Kidney tubule cell (primary cell): Measurements from ENCODE around the gene ZG16.
"Not testable (repeated sequence)": the region's sequence is repeated elsewhere in the genome, so short reads cannot be mapped to it uniquely, and the experiment has no call there.

Source experiments
- DNase-seq: peaks from one replicate; pipeline ENCODE4 v3.0.0-alpha.2; 2018; ENCODE audit warnings: low spot score

ZG16 gene

GRCh38 chr16:29748760-29749149 lies 29.3 kb upstream of the ZG16 start:
- DNase-seq: not testable (repeated sequence)

- no peak for DNase-seq
These were observed 24.5 kb upstream of the ZG16 start for GRCh38 chr16:29753516-29753915.

GRCh38 chr16:29756654-29757053 lies 21.4 kb upstream of the ZG16 start:
- no peak for DNase-seq

GRCh38 chr16:29757086-29757485 lies 21.0 kb upstream of the ZG16 start:
- DNase-seq: not testable (repeated sequence)

GRCh38 chr16:29757950-29758466 lies 20.0 kb upstream of the ZG16 start:
- peak; percentile 30 for DNase-seq

GRCh38 chr16:29760567-29761279 lies 17.3 kb upstream of the ZG16 start:
- DNase-seq: no peak

- not testable (repeated sequence) for DNase-seq
These were observed 16.8 kb upstream of the ZG16 start for GRCh38 chr16:29761280-29761651.

- DNase-seq: no peak
These were observed 16.2 kb upstream of the ZG16 start for GRCh38 chr16:29761882-29762281.

- no peak for DNase-seq
These were observed 14.7 kb upstream of the ZG16 start for GRCh38 chr16:29763326-29763725.

GRCh38 chr16:29765167-29766032 lies 12.7 kb upstream of the ZG16 start:
- no peak for DNase-seq

- DNase-seq: no peak
These were observed 11.5 kb upstream of the ZG16 start for GRCh38 chr16:29766571-29766970.

- no peak for DNase-seq
These were observed 11.0 kb upstream of the ZG16 start for GRCh38 chr16:29767062-29767461.

GRCh38 chr16:29769507-29769906 lies 8.5 kb upstream of the ZG16 start:
- DNase-seq: no peak

- no peak for DNase-seq
These were observed 7.7 kb upstream of the ZG16 start for GRCh38 chr16:29770250-29770929.

GRCh38 chr16:29772330-29772729 lies 5.7 kb upstream of the ZG16 start:
- DNase-seq: not testable (repeated sequence)

GRCh38 chr16:29774730-29775129 lies 3.3 kb upstream of the ZG16 start:
- DNase-seq: no peak

- no peak for DNase-seq
These were observed 2.2 kb upstream of the ZG16 start for GRCh38 chr16:29775742-29776408.

GRCh38 chr16:29779474-29779873 lies 1.4 kb downstream of the ZG16 start:
- DNase-seq: peak; percentile 42

GRCh38 chr16:29783094-29783953 lies 5.3 kb downstream of the ZG16 start:
- DNase-seq: not testable (repeated sequence)

- DNase-seq: peak; percentile 54
These were observed 6.1 kb downstream of the ZG16 start for GRCh38 chr16:29784157-29784556.

GRCh38 chr16:29784901-29785500 lies 6.9 kb downstream of the ZG16 start:
- DNase-seq: peak; percentile 71
